Right lung (tissue), 5 donors: ENCODE results near the gene PTPRN2. TPM values are rescaled to one million over a fixed set of nuclear protein-coding genes. Genes with fewer than 3 reads are reported as not detected.

ENCODE experiments used
- DNase-seq, 2 donors: peaks; one replicate each; pipeline ENCODE4 v3.0.0-alpha.2; 2013
- polyA plus RNA-seq, 5 donors: library from polyadenylated mRNA; unstranded; fragments of 120-200 nt; gene quantifications; one replicate each; pipeline versions ENCODE4 v1.2.1 to v1.2.3, GENCODE V29; 2013; ENCODE audit warnings: inconsistent platforms in 1 of 5, low replicate concordance in 1 of 5; ENCODE audit not compliant: insufficient read length in 5 of 5, insufficient read depth in 1 of 5

PTPRN2 gene
- polyA plus RNA-seq, 5 donors = 6.2 to 8.1 (median 7.0) TPM

- no peak for DNase-seq
Observed at GRCh38 chr7:158117341-158118222, 470.0 kb downstream of the PTPRN2 start.

DNA sequence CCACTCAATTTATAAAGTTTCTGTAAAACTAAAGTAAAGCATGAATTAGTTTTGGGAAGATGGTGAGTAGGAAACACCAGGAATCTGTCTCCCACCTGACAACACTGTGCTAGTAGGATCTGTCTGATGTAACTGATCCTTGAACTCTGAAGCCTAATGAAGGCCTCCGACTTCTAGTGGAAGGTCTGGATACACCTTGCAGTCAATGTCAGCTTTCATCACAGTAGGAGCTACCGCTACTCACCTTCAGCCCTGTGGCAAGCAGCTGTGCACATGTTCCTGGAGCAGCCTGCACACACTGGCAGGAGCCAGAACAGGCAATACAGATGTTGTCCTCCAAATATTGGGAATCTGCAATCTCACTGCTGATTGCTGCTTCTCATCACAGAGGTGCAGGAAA lies 471.4 kb downstream of the PTPRN2 start:
- DNase-seq = no peak

- DNase-seq = no peak
Observed at GRCh38 chr7:158114056-158114850, 473.4 kb downstream of the PTPRN2 start.

GRCh38 chr7:158113321-158114025 lies 474.1 kb downstream of the PTPRN2 start:
- DNase-seq = no peak

DNA sequence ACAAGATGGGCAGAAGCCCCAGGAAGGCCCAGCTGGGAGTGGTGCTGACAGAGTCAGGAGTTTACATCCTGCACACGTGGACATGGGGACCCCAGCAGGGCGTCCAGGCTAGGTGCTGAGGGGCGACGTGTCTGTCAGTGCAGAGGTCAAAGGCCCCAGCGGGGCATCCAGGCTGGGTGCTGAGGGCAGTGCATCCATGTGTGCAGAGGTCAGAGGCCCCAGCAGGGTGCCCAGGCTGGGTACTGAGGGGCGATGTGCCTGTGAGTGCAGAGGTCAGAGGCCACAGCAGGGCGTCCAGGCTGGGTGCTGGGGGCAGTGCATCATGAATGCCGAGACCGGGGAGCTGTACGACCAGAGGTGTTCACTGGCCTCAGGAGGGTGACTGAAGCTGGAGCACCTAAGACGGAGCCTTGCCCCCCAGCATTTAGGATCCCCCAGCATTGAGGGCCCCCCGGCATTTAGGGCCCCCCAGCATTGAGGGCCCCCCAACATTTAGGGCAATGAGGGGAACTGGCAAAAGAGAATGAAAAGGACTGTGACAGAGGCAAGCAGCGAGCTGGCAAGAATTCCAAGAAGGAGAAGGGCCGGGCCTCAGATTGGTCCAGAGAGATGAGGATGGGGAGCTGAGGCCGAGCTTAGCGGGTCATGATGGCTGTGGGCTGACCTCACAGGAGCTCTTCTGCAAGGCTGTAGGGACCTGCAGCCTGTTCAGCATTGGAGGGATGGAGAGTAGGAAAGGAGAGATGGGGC lies 474.9 kb downstream of the PTPRN2 start:
- no peak for DNase-seq

GRCh38 chr7:158111906-158112570 lies 475.6 kb downstream of the PTPRN2 start:
- DNase-seq = no peak

GRCh38 chr7:158111049-158111751 lies 476.4 kb downstream of the PTPRN2 start:
- DNase-seq = no peak

GRCh38 chr7:158110661-158111048 lies 477.0 kb downstream of the PTPRN2 start:
- DNase-seq = no peak

- DNase-seq = no peak
Observed at GRCh38 chr7:158110034-158110590, 477.5 kb downstream of the PTPRN2 start.

- no peak for DNase-seq
Observed at GRCh38 chr7:158109364-158110033, 478.1 kb downstream of the PTPRN2 start.

DNA sequence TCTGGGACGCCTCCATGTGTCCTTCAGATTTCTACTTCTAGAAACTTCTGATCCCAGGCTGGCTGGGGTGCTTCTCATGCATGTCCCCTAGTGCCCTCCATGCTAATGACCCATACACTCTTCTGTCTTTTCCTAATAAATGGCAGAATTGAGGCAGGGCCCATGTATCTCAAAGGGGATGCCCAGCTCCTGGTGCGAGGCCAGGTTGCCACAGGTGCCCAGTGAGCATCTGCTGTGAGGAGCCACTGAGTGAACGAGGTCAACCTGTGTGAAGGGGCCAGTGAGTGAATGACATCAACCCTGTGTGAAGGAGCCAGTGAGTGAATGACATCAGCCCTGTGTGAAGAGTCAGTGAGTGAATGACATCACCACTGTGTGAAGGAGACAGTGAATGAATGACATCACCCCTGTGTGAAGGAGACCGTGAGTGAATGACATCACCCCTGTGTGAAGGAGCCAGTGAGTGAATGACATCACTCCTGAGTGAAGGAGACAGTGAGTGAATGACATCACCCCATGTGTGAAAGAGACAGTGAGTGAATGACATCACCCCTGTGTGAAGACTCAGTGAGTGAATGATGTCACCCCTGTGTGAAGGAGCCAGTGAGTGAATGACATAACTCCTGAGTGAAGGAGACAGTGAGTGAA lies 478.9 kb downstream of the PTPRN2 start:
- no peak for DNase-seq

DNA sequence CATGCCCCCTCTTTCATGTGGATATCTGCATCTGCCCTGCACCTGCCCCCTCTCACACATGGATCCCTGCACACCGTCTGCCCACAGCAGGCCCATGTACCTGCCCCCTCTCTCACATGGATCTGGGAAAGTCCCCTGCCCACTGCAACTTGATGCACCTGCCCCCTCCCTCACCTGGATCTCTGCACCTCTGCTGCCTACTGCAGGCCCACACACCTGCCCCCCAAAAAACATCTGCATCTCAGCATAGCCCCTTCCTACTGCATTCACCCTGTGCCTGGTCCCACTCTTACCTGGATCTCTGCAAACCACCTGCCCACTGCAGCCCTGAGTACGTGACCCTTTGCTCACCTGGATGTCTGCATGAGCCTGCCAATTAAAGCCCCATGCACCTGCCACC lies 479.8 kb downstream of the PTPRN2 start:
- DNase-seq = no peak

- no peak for DNase-seq
Observed at GRCh38 chr7:158106272-158106671, 481.4 kb downstream of the PTPRN2 start.

DNA sequence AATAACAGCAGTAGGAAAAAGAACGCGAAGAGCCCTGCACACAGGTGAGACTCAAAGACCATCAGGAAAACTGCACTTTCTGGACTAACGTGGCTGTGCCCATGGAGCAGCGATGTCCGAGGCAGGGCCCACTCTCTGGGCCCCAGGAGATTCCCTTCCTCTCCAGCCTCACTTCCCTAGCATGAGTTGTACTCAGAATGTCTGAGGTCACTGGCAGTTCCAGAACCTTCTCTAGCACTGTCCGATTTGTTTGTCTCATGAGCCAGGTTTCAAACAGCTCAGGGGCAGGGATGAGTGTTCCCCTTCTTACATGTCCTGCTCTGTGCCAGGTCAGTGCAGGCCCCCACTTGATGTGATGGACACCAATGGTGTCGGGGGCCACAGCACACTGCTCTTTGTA lies 484.2 kb downstream of the PTPRN2 start:
- DNase-seq = no peak

- DNase-seq = no peak
Observed at GRCh38 chr7:158102897-158103296, 484.7 kb downstream of the PTPRN2 start.

- DNase-seq = no peak
Observed at GRCh38 chr7:158101821-158102450, 485.7 kb downstream of the PTPRN2 start.

GRCh38 chr7:158098125-158099030 lies 489.2 kb downstream of the PTPRN2 start:
- no peak for DNase-seq
